ENCODE measurements around the gene RRM2.
A peak's percentile ranks its signal among the peaks of the same experiment; 100 is the strongest.
"Not testable (repeated sequence)": the region's sequence is repeated elsewhere in the genome, so short reads cannot be mapped to it uniquely, and the experiment has no call there.

Gene RRM2

DNA sequence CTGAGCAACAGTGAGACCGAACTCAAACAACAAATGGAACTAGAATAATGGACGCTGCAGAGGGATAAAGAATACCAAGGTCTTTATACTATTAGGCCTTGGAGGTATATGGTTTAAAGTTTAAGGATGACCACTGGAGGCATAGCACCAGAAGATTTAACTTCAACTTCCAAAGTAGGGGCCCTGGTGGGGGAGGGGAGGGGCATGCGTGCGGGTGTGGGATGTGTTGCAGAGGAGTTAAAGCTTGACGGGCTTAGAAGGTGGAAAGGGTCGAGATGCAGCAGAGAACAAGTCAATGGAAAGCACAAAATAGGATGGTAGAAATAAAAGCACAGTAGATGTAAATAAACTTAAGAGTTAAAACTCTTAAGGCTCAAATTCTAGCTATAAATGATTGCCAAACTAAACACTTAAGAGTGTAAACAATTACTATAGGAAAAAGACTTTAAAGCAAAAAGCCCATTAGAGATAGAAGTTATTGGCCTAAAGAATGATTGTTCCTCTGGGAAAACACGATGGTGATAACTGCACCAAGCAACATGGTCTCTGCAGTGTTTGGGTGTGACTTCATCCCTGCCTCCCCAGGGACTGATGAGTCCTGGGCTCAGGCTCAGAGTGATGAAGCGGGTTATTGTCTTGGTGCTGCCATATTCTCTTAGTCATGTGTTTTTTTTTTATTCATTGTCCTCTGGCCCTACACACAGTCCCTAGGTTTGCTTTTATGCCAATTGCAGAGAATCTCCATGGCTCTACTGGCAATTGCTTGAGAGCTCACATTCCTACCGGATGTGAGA lies 13.0 kb downstream of the RRM2 start:
- no peak for DNase-seq

DNA sequence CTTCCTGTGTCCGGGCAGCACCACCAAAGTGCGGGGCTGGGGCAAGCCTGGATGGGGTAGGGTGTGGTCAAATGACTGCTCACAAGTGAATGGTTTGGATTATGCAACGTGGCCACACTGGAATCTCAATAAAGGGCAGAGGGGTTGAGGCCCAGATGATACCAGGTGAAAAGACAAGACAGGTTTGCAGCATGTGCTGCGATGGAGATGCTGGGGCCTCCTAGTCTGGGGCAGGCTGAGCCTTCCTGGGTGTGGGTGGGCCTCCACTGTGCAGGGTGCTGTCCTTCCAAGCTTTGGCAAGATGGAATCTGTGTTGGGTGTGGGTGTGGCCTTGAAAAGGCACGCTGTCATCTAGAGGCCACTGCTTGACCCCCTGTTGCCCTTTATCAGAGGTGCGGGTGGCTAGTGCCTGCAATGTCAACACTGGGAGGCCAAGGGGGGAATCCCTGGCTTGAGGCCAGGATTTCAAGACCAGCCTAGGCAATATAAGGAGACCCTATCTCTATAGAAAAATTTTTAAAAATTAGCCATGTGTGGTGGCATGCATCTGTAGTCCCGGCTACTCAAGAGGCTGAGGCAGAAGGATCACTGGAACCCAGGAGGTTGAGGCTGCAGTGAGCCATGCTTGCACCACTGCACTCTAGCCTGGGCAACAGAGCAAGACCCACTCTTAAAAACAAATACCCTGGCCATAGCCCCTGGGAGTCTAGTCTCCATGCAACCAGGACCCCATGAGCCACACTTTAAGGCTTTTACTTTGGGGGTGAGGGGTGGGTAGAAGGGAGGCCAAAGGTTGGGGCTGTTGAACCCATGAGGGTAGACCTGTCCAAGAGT lies 13.8 kb downstream of the RRM2 start:
- no peak for DNase-seq

DNA sequence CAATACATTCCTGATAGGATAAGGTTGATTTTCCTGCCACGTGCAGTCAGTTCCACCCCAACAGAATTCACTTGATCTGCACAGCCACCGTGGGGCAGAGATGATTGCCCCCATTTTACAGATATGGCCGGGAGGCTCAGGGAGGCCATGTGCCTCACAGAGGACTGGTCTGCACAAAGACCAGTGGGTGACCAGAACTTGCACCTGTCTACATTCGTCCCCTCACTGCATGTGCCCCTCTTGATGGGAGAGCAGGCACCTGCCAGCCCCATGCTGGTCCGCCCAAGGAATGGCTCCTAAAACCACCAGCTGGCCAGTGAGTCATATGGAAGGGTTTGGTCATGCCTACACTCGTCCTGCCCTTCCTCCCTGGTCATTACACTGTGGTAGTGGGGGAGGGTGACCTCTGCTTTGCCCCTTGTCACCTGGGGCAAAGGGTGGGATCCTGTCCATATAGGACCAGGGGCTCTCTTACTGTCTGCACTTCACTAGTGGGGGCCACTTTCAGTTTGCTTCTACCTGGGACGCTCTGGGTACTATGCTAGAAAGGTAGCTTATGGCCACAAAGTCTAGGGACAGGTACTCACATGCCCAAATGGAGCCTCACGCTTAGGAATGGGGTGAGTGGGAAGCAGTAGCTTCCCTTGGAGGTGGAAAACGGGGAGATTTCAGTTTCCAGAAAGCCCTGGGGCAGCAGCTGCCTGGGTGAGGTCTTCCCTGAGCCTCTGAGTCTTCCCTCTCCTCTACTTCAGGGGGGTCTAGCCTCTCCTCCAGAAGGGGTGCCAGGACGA lies 14.7 kb downstream of the RRM2 start:
- DNase-seq: no peak

DNA sequence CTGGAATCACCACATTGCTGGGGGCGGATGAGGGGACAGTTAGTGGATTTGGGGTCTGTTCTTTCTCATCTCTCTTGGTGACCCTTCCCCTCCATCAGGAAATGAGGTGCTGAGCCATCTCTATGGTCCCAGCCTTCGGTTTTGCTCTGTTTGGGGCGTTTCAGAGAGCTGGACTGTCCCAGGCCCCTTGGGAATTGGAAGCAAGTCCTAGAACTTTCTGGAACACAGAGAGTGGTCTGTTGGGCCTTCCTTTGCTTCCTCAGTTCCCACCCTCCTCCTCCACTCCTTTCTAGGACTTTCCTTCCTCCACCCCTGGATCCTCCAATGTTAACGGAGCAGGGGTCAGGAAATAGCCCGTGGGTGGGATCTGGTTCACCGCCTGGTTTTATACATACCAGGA lies 17.0 kb downstream of the RRM2 start:
- no peak for DNase-seq

DNA sequence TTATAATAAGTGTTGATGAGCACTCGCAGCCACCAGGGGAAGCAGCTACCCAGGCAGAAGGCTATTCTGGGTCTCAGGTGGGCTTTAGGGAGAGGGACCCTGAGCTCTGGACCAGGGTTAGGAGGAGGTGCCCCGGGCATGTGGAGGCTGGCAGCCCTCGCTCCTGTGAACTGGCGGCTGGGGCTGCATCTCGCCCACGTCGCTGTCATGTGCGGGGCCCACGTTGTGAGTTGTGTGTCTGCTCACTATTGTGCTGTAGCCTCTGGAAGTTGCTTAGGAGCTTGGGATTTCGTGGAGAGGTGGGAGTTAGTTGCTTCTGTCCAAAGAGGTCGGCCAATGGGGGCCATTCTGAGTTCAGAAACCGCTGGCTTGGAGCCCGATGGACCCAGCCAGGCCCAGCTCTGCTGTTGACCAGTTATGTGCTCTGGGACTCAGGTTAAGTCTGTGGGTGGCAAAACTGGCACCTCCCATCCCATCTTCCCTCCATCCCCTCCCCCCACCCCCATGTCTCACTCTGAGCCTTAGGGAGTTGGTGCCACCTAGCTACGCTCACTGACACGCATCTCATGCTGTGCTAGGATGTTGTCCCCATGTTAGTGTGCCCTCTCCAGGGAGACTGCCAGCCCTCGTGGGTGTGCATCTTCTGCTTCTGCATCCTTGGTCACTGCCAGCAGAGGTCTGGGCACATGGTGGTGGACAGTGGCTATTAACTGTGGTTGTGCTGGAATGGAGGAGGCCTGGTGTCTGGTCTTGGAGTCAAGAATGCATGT lies 18.5 kb downstream of the RRM2 start:
- no peak for DNase-seq

DNA sequence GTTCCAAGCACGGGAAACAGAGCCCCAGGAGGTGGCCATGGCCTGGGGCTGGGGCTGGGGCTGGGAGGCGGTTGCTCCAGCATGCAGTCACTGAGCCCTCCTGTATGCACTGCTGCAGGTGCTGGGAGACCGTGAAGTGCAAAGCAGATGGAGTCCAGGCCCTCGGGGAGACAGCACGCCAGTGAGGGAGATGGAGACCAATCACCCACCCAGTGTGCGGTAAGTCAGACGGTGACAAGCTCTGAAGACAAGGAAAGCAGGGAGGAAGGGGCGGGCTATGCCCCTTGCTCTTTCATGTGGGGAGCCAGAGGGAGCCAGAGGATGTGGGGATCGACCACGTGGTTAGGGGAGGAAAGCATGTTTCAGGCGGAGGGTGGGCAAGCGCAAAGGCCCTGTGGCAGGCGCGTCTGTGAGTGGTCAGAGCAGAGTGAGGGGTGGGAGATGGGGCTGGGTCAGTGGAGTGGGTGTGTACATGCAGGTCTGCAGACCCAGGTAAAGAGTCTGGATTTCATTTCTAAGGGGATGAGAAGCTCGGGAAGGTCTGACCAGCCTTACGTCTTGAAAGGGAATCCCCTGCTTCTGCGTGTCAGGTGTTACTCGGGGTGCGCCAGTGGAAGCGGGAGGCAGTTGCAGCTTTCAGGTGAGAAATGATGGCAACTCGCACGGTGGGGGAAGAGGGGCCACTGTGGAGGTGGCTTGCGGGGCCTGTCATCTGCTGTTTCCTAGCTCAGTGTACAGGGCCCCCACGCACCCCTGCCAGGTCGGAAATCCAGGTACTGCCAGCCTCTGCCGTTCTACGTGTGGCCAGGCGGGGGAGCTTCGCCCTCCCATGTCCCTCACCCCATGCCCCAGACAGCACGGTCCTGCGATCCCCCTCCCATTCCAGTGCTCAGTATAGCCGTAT lies 19.4 kb downstream of the RRM2 start:
- peak; percentile 44 for DNase-seq

DNA sequence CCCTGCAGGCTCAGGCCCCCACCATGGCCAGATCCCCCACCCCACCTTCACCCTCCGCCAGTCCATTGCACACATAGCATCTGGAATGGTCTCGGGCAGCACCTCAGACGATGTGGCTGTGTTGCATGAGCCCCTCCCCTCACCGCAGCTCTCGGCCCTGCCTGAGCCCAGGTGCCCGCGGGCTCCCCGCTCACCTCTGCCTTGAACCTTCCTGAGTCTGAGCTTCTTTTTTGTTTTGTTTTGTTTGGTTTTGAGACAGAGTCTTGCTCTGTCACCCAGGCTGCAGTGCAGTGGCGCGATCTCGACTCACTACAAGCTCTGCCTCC lies 20.1 kb downstream of the RRM2 start:
- DNase-seq: no peak

DNA sequence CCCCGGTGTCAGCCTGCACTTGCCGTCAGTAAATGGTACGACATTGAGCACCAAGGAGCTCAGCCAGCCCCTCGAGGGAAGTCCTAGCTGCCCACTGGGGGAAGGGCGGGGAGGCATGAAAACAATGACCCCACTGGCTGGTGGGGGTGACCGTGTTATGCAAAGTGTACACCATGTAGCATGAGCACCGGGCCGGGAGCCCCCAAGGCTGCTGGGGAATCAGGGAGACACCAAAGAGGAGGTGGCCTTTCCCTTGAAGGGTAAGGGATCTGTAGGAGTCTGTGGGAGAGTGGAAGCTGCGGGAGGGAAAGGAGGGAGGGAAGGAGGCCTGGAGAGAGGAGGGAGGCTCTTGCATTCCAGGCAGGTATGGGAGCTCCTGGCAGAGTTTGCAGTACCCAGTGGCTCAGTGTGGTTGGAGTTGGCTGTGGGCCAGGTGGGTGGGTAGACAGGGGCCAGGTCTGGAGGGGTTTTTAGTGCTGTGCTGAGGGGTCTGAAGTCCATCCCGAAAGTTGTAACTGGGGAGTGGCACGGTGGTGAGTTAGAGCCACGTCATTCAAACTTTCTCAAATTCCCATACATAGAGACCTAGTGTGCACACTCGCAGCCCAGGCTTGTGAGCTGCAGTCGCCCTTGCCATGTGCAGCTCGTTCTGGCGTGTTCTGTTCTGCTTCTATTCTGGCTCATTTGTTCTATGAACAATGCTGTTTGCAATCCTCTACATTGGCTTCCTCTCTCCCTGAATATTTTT lies 22.4 kb downstream of the RRM2 start:
- DNase-seq: no peak

DNA sequence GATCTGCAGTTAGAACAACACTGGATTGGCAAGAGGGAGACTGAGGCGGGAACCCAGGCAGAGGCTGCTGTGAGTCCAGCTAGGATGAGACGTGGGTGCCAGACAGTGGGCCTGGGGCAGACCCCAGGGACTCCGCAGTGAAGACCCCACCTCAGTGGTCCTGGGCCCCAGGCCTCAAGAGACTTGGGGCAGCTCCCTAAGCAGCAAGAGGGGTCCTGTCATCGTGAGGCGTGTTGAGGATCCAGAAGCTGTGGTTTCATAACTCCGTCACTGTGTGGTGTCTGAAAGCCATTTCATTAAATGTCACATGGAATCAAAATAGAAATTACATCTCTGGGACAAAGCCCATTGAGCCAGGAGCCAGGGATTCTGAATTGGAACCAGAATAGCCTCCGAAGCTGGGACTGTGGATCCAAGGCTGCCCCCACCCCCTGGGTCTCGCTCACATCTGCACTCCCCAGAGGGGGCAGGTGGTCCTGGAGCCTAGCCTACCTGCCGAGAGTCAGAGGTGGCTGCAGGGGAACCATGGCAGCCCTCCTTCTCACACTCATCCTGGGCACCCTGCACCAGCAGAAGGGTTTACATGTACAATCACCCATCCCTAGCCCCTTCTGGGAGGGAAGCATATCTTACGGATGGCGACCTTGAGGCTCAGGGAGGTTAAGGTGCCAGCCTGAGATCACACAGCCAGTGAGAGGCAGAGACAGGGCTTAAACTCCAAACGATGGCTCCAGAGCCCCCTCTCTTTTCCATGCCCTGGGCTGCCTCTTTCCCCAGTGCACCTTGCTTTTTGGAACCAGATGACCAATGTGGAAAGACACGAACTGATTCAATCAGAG lies 23.2 kb downstream of the RRM2 start:
- no peak for DNase-seq

DNA sequence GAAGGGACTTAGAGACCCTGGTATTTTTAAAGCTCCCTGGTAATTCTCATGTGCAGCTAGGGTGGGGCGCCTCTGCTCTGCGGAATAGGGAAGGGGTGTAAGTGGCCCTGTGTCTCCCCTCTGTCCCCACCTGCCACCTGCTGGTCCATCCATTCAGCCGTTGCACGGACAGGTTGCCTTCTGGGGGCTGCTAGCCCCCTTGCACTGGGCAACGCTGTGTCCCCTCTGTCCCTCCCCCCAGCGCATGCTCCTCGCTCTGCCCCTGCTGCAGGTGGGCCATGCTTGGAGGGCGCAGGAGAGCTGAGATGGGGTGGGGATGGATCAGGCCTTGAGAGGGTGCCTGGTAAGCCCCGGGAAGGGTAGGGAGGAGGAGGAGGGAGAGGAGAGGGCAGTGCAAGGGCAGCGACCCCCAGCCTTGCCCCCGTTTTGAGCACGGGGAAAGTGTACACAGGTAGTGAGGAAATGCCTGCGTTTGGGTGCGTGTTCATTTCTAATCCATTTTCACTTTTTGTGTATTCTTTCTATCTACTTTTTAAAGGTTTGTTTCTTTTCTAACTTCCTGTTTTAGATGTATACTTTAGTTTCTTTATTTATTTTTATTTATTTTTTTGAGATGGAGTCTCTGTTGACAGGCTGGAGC lies 23.9 kb downstream of the RRM2 start:
- DNase-seq: no peak

DNA sequence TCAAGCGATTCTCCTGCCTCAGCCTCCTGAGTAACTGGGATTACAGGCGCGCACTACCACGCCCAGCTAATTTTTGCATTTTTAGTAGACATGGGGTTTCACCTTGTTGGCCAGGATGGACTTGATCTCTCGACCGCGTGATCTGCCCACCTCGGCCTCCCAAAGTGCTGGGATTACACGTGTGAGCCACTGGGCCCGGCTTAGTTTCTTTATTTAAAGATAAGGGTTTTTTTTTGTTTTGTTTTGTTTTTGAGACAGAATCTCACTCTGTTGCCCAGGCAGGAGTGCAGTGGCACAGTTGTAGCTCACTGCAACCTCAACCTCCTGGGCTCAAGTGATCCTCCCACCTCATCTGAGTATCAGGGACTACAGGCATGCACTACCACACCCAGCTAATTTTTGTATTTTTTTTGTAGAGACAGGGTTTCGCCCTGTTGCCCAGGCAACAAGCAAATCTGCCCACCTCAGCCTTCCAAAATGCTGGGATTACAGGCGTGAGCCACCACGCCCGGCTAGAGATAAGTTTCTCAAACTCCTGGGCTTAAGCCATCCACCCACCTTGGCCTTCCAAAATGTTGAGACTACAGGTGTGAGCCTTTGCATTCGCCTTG lies 24.6 kb downstream of the RRM2 start:
- not testable (repeated sequence) for DNase-seq

DNA sequence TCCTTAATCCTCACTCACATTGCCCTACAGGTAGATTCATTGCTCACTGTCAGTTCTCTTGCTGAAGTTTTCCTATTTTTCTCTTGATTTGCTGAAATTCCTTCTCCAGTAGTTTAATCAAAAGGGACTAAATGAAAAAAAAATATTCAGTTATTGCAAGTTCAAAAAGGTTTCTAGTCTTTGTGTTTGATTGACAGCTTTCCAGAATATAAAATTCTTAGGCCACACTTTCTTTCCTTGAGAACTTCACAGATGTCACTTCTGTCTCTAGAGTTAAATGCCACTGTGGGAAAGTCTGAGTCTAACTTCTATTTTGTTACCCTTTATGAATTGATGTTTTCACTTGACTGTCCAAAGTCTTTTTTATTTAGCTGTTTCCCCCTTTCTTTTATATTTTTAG lies 25.7 kb downstream of the RRM2 start:
- DNase-seq: no peak

DNA sequence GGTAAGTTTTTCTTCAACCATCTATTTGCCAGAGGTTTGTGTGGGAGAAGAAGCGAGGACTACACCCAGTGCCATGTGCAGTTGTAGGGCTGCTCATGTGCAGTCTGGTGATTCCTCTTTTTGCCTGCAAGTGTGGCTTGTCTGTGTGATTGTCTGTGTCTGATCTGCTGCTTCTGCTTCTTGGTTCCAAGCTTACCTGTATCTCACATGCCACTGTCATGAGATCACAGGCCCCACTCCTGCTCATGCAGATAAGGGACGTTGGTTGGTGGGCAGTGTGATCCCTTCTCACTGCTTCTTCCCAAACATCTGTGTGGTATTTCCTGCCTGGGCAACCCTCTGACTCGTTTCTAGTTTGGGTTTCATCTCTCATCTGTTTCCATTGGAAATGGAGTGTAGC lies 27.1 kb downstream of the RRM2 start:
- DNase-seq: no peak

DNA sequence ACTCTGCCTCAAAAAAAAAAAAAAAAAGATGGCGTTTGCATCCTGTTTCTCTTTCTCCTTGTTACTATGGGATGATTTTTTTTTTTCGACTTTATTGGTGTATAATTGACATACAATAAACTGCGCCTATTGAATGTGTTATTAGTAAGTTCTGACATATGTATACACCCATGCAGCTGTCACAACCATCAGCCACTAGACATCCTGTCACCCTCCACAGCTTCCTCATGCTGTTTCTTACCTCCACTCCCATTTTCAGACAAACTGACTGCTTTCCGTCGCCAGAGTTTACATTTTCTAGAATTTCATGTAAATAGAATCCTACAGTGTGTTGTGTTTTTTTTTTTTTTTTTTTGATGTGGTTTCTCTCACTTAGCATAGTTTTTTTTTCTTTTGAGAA lies 27.9 kb downstream of the RRM2 start:
- no peak for DNase-seq

DNA sequence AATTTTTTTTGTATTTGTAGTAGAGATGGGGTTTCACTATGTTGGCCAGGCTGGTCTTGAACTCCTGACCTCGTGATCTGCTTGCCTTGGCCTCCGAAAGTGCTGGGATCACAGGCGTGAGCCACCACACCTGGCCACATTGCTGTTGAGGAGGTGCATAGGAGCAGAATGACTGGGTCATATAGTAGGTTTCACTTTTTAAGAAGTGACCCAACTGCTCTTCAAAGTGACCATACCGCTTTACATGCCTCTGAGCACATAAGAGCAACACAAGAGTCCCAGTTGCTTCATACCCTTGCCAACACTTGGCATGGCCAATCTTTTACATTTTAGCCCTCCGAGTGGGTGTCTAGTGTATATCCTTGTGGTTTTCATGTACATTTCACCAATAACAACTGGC lies 28.9 kb downstream of the RRM2 start:
- DNase-seq: no peak

DNA sequence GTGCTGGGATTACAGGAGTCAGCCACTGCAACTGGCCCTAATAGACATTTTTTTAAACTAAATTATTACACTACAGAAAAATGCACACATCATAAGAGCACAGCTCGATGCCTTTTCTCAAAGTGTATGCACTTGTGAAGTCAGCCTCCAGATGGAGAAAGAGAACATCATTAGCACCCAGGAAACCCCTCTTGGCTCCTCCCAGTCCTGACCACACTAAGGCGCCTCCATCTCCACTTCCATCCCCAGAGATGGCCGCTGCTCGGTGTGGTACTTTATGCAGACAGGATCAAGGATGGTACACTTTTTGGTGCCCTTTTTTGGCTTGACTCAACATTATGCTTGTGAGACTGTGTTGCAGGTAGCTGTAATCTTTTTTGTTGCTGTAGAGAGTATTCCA lies 34.8 kb downstream of the RRM2 start:
- no peak for DNase-seq

DNA sequence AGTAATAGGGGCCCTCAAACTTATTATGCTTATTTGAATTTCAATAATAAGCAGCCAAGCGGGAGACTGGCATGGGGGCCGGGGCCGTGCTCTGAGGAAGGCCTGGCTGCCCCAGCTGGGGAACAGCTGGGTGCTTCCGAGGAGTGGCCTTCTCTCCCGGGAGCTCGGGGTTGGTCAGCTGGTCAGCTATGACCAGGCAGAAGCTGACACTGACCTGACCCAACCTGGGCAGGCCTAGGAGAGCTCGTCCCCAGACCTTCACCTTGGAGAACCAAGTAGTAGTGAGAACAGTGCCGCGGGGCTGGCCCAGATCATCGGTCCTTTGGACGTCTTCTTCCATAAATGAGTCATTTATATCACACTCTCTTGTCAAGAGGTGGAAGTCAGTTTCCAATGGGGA lies 36.1 kb downstream of the RRM2 start:
- DNase-seq: no peak

DNA sequence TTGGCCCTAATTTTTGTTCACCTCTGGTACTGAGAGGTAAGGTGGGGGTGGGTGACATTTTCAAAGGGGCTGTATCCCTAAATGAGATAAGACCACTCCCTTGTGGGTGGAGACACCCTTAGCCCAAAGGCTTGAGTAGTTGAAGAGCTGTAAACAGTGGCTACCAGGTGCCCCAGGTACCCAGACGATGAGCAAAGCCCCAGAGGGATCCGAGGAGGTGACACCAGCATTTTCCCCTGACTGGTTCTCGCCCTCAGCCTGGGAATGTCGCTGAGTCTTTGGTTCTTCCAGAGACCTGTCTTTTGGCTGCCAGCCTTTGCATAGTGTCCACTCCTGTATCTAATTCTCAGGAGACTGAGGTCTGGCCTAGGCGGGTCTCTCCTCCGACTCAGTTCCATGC lies 36.5 kb downstream of the RRM2 start:
- DNase-seq: no peak

DNA sequence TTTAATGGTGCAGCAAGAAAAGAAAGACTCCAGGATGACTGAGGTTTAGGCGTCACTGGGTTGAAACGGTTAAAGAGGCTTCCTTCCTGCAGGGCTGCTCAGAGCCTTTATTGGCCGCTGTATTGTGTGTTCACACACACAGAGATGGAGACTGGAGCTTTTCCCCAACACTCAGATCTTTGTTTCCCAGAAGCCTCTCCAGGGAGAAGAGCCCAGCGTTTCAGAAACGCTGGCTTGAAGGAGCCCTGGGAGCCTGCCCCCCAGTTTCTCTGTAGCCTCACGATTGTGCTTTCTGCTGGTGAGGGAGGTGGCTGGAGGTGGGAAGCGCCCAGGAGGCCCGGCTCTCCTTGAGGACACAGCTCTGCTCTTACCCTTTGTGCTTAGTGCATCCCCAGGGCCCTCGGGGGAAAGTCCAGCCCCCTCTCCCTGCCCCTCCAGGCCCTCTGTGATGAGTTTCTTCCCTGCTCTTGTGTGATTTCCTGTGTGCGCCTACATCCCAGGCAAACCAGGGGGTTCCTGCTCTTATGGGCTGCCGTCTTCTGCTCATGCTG lies 37.1 kb downstream of the RRM2 start:
- no peak for DNase-seq

All from COR-L47 (cell line).